ENCODE results near the gene PCYT2.

GRCh38 chr17:81859906-81860755 lies 51.1 kb downstream of the PCYT2 start, which contains the start of gene P4HB:
- TF ChIP-seq, protein P1, sequence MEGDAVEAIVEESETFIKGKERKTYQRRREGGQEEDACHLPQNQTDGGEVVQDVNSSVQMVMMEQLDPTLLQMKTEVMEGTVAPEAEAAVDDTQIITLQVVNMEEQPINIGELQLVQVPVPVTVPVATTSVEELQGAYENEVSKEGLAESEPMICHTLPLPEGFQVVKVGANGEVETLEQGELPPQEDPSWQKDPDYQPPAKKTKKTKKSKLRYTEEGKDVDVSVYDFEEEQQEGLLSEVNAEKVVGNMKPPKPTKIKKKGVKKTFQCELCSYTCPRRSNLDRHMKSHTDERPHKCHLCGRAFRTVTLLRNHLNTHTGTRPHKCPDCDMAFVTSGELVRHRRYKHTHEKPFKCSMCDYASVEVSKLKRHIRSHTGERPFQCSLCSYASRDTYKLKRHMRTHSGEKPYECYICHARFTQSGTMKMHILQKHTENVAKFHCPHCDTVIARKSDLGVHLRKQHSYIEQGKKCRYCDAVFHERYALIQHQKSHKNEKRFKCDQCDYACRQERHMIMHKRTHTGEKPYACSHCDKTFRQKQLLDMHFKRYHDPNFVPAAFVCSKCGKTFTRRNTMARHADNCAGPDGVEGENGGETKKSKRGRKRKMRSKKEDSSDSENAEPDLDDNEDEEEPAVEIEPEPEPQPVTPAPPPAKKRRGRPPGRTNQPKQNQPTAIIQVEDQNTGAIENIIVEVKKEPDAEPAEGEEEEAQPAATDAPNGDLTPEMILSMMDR (IDR thresholded peaks at IDR 0.05) = no peak
- TF ChIP-seq EZH2 (IDR thresholded peaks at IDR 0.05; ENCODE audit: borderline replicate concordance, insufficient read depth, low read depth, low read length, poor library complexity, severe bottlenecking) = no peak
